IPS DF 4.7 (cell line): ENCODE data around the gene ART1.

Source experiments
- DNase-seq: peaks from one replicate; pipeline ENCODE4 v3.0.0-alpha.2; 2013; ENCODE audit warnings: low spot score; ENCODE audit errors: extremely low read depth

ART1 gene

GRCh38 chr11:3665336-3666022 lies 20.6 kb downstream of the ART1 start:
- no peak for DNase-seq

GRCh38 chr11:3666023-3666530 lies 21.1 kb downstream of the ART1 start:
- no peak for DNase-seq

- no peak for DNase-seq
Measured at GRCh38 chr11:3667149-3668035, 22.5 kb downstream of the ART1 start.

- no peak for DNase-seq
Measured at GRCh38 chr11:3669128-3669527, 24.2 kb downstream of the ART1 start.

- no peak for DNase-seq
Measured at GRCh38 chr11:3669742-3670183, 24.8 kb downstream of the ART1 start.

- DNase-seq = no peak
Measured at GRCh38 chr11:3671334-3672254, 26.7 kb downstream of the ART1 start, which contains the start of gene CHRNA10. Gene CHRNA10, minus strand, starts transcription at chr11:3671384. Its CDS starts 72 bp downstream, at chr11:3671312.

GRCh38 chr11:3674189-3674588 lies 29.3 kb downstream of the ART1 start:
- no peak for DNase-seq

- no peak for DNase-seq
Measured at GRCh38 chr11:3675971-3676370, 31.0 kb downstream of the ART1 start.

GRCh38 chr11:3679077-3679476 lies 34.1 kb downstream of the ART1 start:
- DNase-seq = no peak

GRCh38 chr11:3683039-3683438 lies 38.1 kb downstream of the ART1 start:
- no peak for DNase-seq

GRCh38 chr11:3684129-3684818 lies 39.3 kb downstream of the ART1 start:
- DNase-seq = no peak

GRCh38 chr11:3684819-3685172 lies 39.9 kb downstream of the ART1 start:
- DNase-seq = no peak

GRCh38 chr11:3685923-3686322 lies 41.0 kb downstream of the ART1 start:
- DNase-seq = no peak

GRCh38 chr11:3686751-3687150 lies 41.8 kb downstream of the ART1 start:
- DNase-seq = no peak

GRCh38 chr11:3700410-3700809 lies 55.5 kb downstream of the ART1 start:
- DNase-seq = no peak

GRCh38 chr11:3700910-3701309 lies 56.0 kb downstream of the ART1 start:
- no peak for DNase-seq

- no peak for DNase-seq
Measured at GRCh38 chr11:3703383-3703782, 58.5 kb downstream of the ART1 start.

GRCh38 chr11:3707176-3707575 lies 62.2 kb downstream of the ART1 start:
- DNase-seq = no peak

GRCh38 chr11:3709977-3710376 lies 65.0 kb downstream of the ART1 start:
- DNase-seq = no peak

GRCh38 chr11:3710485-3711259 lies 65.7 kb downstream of the ART1 start:
- no peak for DNase-seq
